ENCODE measurements around the gene STRBP. TPM values are rescaled to one million over a fixed set of nuclear protein-coding genes. Genes with fewer than 3 reads are reported as not detected.

STRBP gene
- total and polyA plus RNA-seq, 2 of the 4 experiments (the other 2 are of a cell fraction): 2.1 to 2.5 TPM

- dilution Hi-C loops (cut with HindIII; ENCODE audit: low sequenced_read_pairs, unreplicated experiment) (no loop called here), in situ Hi-C loops (cut with MboI; ENCODE audit: low sequenced_read_pairs) (no loop called here), intact Hi-C loops (cut with micrococcal nuclease) (no loop called here)
- Histone ChIP-seq H3K27me3 (ENCODE audit: control insufficient read depth, insufficient read depth, low read length) (no peaks in the 10 kb centered on the region), H2AK5ac (ENCODE audit: low read depth, low read length) (no peak overlapping the region), H2BK5ac (ENCODE audit: low read depth, low read length, poor library complexity, severe bottlenecking) (no peak overlapping the region), H2AFZ (replicated peaks; ENCODE audit: low read length, poor library complexity) (no peak overlapping the region), H3K27ac (ENCODE audit: insufficient read depth, low read length) (no peak overlapping the region), H3K79me1 (ENCODE audit: low read depth in 1 of 2, low read length in 2 of 2) (no peaks in the 10 kb centered on the region), H3K9me3 (ENCODE audit: control insufficient read depth, insufficient read depth, low read length) (no peaks in the 10 kb centered on the region), H3K9me1 (ENCODE audit: insufficient read depth, low read length) (peaks cover 7% of the 10 kb centered on the region), H3K4me1 (ENCODE audit: control insufficient read depth, insufficient read depth, low read length) (peaks cover 8% of the 10 kb centered on the region), H3K18ac (ENCODE audit: low read depth, low read length) (no peak overlapping the region), H2BK20ac (ENCODE audit: low read depth, low read length) (no peak overlapping the region), H2AK9ac (replicated peaks; ENCODE audit: low read depth, low read length, poor library complexity) (no peak overlapping the region), H4K91ac (ENCODE audit: insufficient read depth, low read depth, low read length) (no peak overlapping the region), H4K20me1 (ENCODE audit: insufficient read depth, low read length) (no peaks in the 10 kb centered on the region), H4K5ac (ENCODE audit: low read depth, low read length) (no peak overlapping the region), H3K14ac (replicated peaks; ENCODE audit: low read depth, low read length) (no peak overlapping the region), H3K36me3 (ENCODE audit: control insufficient read depth, insufficient read depth, low read length) (no peaks in the 10 kb centered on the region), H3K4ac (ENCODE audit: low read depth, low read length) (no peak overlapping the region), H3K23ac (ENCODE audit: low read depth, low read length) (no peak overlapping the region), H3K56ac (ENCODE audit: extremely low read depth, insufficient read depth, low read length) (no peak overlapping the region), H3K4me2 (ENCODE audit: low read depth, low read length) (no peak overlapping the region), H4K8ac (ENCODE audit: low read depth in 2 of 2, low read length in 2 of 2) (no peak overlapping the region), H3K4me3 (ENCODE audit: insufficient read depth, low read depth, low read length) (no peak overlapping the region), H2BK15ac (ENCODE audit: low read depth, low read length) (no peak overlapping the region), H2BK120ac (ENCODE audit: low read depth, low read length) (no peak overlapping the region), H3K9ac (ENCODE audit: low read depth, low read length) (no peak overlapping the region)
- ATAC-seq (ENCODE audit: low read depth) (no peak), DNase-seq (no peak)
- no TSS peak for BruUV-seq (replicated peaks)
- ChIA-PET CTCF (no interaction called here), POLR2A (ENCODE audit: unreplicated experiment) (no interaction called here)
- TF ChIP-seq MAFK (IDR thresholded peaks at IDR 0.05; ENCODE audit: low read depth, low read length) (peak; percentile 79), SMC3 (IDR thresholded peaks at IDR 0.05; ENCODE audit: low read depth, low read length) (no peak)
- no CpG with 5 or more reads among the region's 1 CpG for WGBS, 2 experiments (ENCODE audit: extremely low coverage in 2 of 2, insufficient read length in 1 of 2)
Measured at GRCh38 chr9:123165813-123166212, 102.6 kb downstream of the STRBP start.

All from IMR-90 (cell line).